Right forelimb (tissue), 1 donor: Measurements from ENCODE around the gene SLC7A6OS.

Experiments
- DNase-seq: peaks from one replicate; pipeline ENCODE4 v3.0.0-alpha.2; 2018

Gene SLC7A6OS

DNA sequence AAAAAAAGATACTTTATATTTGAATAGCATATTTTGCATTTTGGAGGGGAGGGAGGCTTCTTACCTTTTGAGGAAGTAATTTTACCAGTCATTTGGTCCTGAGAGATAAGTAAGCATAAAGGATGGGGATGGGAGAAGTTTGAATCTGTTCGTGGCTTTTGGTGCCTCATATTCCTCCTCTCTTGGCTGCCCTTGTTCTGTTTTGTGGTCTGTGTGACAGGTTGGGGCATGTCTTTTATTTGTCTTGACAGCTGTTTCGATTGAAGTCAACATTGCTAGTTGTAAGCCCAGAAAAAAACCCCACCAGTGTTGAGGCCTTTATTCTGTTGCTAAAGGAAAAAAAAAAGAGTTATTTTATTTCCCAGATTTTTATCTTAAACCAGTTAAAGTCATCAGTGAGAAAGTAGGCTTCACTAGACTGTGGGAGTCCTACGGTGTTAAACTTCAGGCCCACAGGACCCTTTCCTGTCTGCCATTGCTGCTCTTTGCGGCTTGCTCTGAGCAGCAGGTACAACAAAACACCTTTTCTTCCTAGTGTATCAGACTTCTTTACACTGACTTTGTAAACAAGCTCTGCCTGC lies 35.0 kb downstream of the SLC7A6OS start:
- no peak for DNase-seq

GRCh38 chr16:68274441-68274840 lies 36.3 kb downstream of the SLC7A6OS start:
- no peak for DNase-seq

DNA sequence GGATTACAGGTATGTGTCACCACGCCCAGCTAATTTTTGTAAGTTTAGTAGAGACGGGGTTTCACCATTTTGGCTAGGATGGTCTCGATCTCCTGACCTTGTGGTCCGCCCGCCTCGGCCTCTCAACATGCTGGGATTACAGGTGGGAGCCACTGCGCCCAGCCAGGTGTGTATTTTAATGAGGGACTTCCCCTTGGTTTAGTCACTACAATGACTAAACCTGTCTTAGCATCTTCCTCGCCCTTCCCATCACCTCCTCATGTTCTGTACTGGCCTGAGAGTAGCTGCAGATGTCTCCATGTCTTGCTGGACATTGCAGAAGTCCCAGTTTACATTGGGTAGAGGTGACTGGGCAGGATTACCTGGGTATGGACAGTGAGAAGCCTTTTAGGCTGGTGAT lies 36.9 kb downstream of the SLC7A6OS start:
- DNase-seq = no peak

- no peak for DNase-seq
These were observed 37.3 kb downstream of the SLC7A6OS start for GRCh38 chr16:68273459-68273858.

- DNase-seq = no peak
These were observed 38.1 kb downstream of the SLC7A6OS start for GRCh38 chr16:68272507-68273209.

GRCh38 chr16:68270353-68270752 lies 40.4 kb downstream of the SLC7A6OS start:
- no peak for DNase-seq

DNA sequence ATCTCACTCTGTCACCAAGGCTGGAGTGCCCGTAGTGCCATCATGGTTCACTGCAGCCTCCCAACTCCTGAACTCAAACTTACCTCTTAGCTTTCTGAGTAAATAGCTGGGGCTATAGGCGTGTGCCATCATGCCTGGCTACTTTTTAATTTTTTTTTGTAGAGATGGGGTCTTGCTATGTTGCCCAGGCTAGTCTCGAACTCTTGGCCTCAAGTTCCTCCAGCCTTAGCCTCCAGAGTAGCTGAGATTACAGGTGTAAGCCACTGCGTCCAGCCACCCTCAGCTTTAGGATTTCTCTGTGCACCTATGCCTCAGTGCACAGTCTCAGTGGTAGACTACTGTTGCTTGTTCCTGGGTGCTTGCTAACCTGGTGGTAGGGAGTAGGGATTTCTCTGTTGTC lies 41.0 kb downstream of the SLC7A6OS start:
- DNase-seq = no peak

DNA sequence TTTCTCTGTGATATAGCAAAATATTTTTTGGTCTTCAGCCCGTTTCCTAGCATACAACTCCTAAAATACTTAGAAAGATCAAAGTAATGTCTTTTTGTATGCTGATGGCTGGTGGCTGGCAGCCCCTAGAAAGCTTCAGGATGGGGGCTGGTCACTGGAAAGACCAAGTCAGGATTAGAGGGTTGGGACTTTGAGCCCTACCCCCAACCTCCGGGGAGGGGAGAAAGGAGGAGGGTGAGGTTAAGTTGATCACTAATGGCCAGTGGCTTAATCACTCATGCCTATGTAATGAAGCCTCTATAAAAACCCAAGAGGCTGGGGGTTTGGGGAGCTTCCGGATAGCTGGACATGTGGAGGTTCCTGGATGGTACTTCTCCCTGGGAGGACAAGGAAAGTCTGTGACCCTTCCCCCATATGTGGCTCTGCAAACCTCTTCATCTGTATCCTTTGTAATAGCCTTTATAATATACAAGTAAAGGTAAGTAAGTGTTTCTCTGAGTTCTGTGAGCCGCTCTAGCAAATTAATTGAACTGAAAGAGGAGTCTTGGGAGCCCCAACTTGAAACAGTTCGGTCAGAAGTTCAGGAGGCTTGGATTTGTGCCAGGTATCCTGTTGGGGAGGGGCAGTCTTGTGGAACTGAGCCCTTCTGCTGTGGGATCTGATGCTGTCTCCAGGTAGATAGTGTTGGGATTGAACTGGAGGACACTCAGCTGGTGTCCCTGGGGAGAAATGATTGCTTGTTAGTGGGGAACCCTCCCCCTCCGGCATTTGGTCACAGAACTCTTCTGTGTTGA lies 42.9 kb downstream of the SLC7A6OS start:
- DNase-seq = no peak

- no peak for DNase-seq
These were observed 45.4 kb downstream of the SLC7A6OS start for GRCh38 chr16:68265078-68265920.

DNA sequence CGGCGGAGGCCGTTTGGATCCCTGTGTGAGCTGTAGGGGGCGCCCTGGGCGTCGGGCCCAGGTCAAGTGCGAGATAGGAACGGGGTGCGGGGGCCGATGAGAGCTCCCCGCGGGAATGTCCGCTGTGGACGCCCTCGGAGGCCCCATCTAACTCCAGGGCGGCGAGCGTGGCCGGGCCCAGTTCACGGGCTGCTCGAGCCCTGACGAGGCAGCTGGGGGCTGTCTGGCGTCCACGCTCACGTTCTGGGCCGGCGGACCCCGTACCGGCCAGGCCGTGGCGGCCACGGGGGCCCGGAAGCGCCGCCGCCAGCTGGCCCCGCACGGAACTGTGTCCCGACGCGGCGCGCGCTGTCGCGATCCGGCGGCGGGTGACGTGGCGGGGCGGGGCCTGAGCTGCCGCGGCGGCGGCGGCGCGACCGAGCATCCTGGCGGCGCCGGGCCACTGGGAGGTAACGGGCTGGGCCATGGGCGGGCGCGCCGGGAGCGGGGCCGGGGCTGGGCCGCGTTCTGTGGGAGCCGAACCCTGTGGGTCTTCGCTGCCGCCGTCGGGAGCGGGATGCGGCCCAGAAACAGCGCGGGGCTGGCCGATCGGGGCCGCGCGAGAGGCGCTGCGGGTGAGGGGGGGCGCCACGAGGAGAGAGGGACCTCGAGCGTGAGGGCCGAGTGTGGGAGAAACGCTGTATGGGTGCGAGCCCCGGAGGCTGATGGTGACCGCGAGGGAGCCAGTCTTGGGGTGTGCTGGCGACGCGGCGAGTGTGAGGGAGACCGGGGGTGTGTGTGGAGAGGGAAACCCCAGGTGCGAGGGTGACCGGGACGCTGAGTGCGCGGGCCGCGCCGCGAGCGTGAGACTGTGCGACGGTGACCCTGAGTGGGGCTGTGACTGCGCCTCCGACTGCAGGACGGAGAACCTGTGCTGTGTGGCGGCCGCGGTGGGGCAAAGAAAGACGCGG lies 46.3 kb downstream of the SLC7A6OS start, which contains the start of gene SLC7A6:
Gene SLC7A6 (plus strand): TSS at position 399 of the 950 bp plus-strand sequence. CDS start 10,201 bp downstream, outside the sequence.
- peak; percentile 83 for DNase-seq

DNA sequence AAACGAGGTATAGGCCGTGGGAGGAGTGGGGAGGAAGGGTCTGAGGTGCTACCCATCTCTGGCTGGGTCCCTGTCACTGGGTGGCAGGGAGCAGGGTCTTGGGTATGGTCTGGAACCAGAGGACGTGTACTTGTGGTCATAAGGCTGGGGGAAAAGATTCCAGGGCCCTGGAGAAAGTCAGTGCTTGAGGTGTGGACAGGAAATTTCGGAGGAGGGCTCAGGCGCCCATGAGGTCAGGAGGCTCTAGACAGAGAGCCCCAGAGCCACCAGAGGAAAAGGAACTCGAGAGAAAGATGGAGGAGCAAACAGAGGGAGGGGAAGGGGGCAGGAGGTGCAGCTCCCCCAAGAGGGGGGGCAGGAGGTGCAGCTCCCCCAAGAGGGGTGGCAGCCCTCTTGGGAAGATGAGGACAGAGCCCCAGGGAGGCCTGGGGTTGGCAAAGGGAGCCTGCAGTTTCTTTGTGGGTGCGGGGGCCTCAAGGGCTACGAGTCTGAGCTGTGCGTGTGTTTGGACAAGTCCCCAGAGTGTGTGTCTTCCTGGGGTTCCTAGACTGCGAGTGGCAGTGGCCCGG lies 47.1 kb downstream of the SLC7A6OS start:
- DNase-seq = no peak

DNA sequence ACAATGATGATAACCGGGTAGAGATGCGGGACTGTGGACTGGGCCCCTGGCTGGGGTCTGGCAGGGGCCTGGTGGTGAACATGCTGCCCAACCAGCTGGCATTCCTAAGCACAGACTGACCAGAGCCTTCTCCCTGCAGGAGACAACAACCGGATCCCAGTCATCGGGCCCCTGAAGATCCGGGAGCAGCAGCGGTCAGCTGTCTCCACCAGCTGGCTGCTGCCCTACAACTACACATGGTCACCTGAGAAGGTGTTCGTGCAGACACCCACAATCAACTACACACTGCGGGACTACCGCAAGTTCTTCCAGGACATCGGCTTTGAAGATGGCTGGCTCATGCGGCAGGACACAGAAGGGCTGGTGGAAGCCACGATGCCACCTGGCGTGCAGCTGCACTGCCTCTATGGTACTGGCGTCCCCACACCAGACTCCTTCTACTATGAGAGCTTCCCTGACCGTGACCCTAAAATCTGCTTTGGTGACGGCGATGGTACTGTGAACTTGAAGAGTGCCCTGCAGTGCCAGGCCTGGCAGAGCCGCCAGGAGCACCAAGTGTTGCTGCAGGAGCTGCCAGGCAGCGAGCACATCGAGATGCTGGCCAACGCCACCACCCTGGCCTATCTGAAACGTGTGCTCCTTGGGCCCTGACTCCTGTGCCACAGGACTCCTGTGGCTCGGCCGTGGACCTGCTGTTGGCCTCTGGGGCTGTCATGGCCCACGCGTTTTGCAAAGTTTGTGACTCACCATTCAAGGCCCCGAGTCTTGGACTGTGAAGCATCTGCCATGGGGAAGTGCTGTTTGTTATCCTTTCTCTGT lies 51.5 kb downstream of the SLC7A6OS start:
- DNase-seq = no peak

DNA sequence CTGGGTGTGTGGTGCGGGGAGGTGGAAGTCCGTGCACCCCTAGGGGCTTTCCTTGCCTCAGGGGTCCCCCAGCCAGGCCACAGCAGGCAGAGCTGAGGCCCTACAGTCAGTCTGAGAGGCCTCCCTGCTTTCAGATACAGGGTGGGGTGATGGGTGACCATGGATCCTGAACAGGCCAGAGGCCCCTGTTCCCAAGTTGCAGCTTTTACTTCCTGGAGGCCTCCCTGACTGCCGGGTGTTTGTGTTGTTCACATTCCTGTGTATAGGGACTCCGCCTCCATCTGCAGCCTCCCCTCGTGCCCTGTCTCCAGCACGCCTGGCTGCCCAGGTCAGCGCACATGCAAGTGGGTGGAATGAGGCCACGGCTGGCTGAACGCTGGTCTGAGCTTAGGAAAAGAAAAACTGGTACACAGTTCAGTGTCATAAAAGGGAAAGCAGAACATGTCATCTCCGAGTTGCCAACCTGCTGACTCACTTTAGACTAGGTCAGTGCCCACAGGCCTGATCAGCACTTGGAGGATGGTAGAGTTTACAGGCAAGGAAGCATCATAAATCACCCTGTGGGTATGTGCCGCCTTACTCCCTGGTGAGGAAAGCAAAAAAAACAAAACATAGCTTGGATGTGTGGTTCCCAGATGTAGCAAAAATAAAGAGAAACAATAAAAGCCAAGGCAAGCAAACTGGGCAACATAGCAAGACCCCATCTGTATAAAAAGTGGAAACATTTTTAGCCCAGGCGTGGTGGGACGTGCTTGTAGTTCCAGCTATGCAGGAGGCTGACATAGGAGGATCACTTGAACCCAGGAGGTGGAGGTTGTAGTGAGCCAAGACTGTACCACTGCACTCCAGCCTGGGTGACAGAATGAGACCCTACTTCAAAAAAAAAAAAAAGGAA lies 52.6 kb downstream of the SLC7A6OS start:
- no peak for DNase-seq

DNA sequence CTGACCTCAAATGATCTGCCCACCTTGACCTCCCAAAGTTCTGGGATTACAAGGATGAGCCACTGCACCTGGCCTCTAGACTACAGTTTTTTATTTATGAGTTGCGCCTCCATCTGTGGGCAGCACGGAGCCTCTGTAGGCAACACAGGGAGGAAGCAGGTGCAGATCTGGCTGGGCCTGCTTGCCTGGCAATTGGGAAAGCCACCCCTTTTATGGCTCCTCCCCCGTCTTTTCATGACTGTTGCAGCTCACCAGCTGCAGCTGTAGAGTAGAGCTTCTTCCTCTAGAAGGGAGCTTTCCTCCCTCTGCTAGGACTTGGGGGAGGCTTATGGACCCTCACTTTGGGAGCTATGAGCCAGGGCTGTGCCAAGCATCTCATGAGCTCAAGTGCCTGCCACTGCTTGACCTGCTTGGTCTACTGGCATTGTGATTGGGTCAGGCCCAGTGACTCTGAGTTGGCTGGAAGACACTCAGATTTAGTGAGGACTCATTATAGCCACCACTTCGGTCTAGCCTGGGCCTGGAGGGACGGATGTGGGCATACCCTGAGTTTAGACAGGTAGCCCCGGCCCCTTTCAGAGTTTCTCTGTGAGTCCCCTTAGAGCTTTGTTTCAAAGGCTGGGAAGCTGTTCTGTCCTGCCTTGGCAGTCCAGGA lies 53.4 kb downstream of the SLC7A6OS start:
- no peak for DNase-seq

GRCh38 chr16:68255712-68256111 lies 55.0 kb downstream of the SLC7A6OS start:
- no peak for DNase-seq

GRCh38 chr16:68253721-68254120 lies 57.0 kb downstream of the SLC7A6OS start:
- DNase-seq = no peak

DNA sequence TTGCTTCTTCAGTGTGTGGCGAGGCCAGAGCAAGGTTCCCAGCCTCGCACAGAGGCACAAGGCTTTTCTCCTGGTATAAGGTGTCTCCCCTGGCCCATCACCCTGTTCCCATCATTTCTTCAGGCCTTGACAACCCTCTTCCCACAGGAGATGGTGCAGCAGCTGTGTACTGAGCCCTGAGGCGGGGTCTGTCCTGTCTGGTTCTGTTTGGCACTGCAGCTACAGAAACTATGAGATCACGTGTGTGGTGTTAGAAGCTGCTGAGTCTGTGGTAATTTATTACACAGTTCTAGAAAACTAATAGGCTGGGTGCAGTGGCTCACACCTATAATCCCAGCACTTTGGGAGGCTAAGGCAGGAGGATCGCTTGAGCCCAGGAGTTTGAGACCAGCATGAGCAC lies 58.4 kb downstream of the SLC7A6OS start:
- DNase-seq = no peak

GRCh38 chr16:68251832-68252231 lies 58.9 kb downstream of the SLC7A6OS start:
- no peak for DNase-seq

DNA sequence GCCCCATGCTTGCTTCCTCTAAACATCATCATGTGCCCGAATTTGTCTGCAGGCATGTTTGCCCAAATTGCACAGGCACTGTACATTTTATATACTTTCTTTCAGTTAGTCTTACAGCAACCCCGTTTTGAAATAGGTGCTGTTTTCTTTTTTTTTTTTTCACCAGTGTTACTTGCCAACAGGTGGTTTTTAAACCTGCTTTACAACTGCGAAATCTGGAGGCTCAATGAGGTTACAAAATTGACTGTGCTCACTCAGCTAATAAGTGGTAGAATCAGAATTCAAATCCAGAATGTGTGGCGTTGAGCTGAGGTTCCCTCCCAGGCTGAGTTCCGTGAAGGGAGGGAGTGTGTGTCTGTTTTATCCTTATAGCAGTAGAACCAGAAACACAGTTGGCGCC lies 59.8 kb downstream of the SLC7A6OS start:
- DNase-seq = no peak
